Measurements from ENCODE around the gene GPR61. TPM values are rescaled to one million over a fixed set of nuclear protein-coding genes. Genes with fewer than 3 reads are reported as not detected.

Gene GPR61
- total and polyA plus RNA-seq, 9 of the 15 experiments (the other 6 are each of a cell fraction or from before 2014, with no cell fraction given): 0.04 to 1.1 (median 0.25) TPM; not detected in 4

- no peak overlapping the region for H2AFZ ChIP-seq (ENCODE audit: low read depth, low read length)
- H4K20me1 ChIP-seq (replicated peaks; ENCODE audit: control insufficient read depth, insufficient read depth, low read length): no peaks in the 10 kb centered on the region
- peaks cover 92% of the 10 kb centered on the region for H3K36me3 ChIP-seq (ENCODE audit: control insufficient read depth, insufficient read depth, low read length)
- in situ Hi-C loops (cut with MboI): no loop called here
- H3K4me1 ChIP-seq (replicated peaks in 1 of 2; ENCODE audit: control insufficient read depth in 2 of 2, insufficient read depth in 2 of 2, low read length in 2 of 2): no peaks in the 10 kb centered on the region
- no peaks in the 10 kb centered on the region for H3K79me2 ChIP-seq (ENCODE audit: control insufficient read depth, insufficient read depth, low read length)
- no peak overlapping the region for H3K27ac ChIP-seq (ENCODE audit: extremely low read depth, low read depth, low read length)
- no peak overlapping the region for H3K4me2 ChIP-seq (ENCODE audit: insufficient read depth, low read length)
- DNase-seq (ENCODE audit: extremely low read depth in 1 of 4, low spot score in 3 of 4) (no peak), ATAC-seq (no peak), FAIRE-seq (no peak)
- BruUV-seq (replicated peaks): no TSS peak
- no peak overlapping the region for H3K9ac ChIP-seq (ENCODE audit: insufficient read depth in 1 of 2, low read depth in 2 of 2, low read length in 2 of 2)
- no peaks in the 10 kb centered on the region for H3K27me3 ChIP-seq (ENCODE audit: control insufficient read depth in 2 of 2, insufficient read depth in 2 of 2, low read length in 2 of 2)
- ChIA-PET CTCF (ENCODE audit: low intra/inter-chr PET ratio) (no interaction called here), POLR2A (no interaction called here)
- intact Hi-C loops (cut with micrococcal nuclease): no loop called here
- no peak overlapping the region for H3K4me3 ChIP-seq
- H3K9me1 ChIP-seq (ENCODE audit: control insufficient read depth, insufficient read depth, low read length): no peaks in the 10 kb centered on the region
- no peaks in the 10 kb centered on the region for H3K9me3 ChIP-seq (replicated peaks; ENCODE audit: control insufficient read depth, insufficient read depth, low read depth, low read length)
- WGBS (ENCODE audit: insufficient coverage, low coverage, missing lambda C conversion rate): 60% methylated on average over 3 of the region's 3 CpGs
- no peak for TF ChIP-seq XRCC4 (IDR thresholded peaks at IDR 0.05; ENCODE audit: extremely low read depth, insufficient read depth, insufficient read length)
- no peak for TF ChIP-seq PTRF (tag; IDR thresholded peaks at IDR 0.05)
- no peak for TF ChIP-seq ZNF316 (IDR thresholded peaks at IDR 0.05)
- TF ChIP-seq SREBF1 (IDR thresholded peaks at IDR 0.05; ENCODE audit: borderline replicate concordance, low read depth, low read length): no peak
- TF ChIP-seq ZNF511 (CRISPR knock-in tag; IDR thresholded peaks at IDR 0.05): no peak
- TF ChIP-seq TSHZ1 (CRISPR knock-in tag; IDR thresholded peaks at IDR 0.05): no peak
- TF ChIP-seq ZNF318 (IDR thresholded peaks at IDR 0.05; ENCODE audit: borderline replicate concordance in 1 of 2, low read depth in 1 of 2): no peak
- no peak for TF ChIP-seq SMARCB1 (IDR thresholded peaks at IDR 0.05; ENCODE audit: insufficient read length, low read depth)
- no peak for TF ChIP-seq THRA (IDR thresholded peaks at IDR 0.05)
Observed at GRCh38 chr1:109589177-109589576, 49.5 kb downstream of the GPR61 start.

Measured in K562 (cell line).